GM12864 (cell line): ENCODE results near the gene PIP5K1C.

ENCODE experiments used
- DNase-seq: peaks from one replicate; pipeline ENCODE4 v3.0.0-alpha.2; 2011; ENCODE audit warnings: low read depth
- H3K4me3 ChIP-seq: 2 replicates; pipeline ENCODE4 v1.5.1; 2011; ENCODE audit warnings: mild to moderate bottlenecking, low read depth, low read length, control low read depth
- TF ChIP-seq, protein P1 (sequence below): IDR thresholded peaks from 2 replicates; pipeline ENCODE4 v1.5.1; 2011; ENCODE audit warnings: low read depth, mild to moderate bottlenecking, moderate library complexity, low read length, control low read depth, inconsistent platforms; ENCODE audit errors: missing control alignments

PIP5K1C gene

GRCh38 chr19:3694361-3695123, 5.7 kb downstream of the PIP5K1C start:
- H3K4me3 ChIP-seq: no peak overlapping the region
- TF ChIP-seq, protein P1, sequence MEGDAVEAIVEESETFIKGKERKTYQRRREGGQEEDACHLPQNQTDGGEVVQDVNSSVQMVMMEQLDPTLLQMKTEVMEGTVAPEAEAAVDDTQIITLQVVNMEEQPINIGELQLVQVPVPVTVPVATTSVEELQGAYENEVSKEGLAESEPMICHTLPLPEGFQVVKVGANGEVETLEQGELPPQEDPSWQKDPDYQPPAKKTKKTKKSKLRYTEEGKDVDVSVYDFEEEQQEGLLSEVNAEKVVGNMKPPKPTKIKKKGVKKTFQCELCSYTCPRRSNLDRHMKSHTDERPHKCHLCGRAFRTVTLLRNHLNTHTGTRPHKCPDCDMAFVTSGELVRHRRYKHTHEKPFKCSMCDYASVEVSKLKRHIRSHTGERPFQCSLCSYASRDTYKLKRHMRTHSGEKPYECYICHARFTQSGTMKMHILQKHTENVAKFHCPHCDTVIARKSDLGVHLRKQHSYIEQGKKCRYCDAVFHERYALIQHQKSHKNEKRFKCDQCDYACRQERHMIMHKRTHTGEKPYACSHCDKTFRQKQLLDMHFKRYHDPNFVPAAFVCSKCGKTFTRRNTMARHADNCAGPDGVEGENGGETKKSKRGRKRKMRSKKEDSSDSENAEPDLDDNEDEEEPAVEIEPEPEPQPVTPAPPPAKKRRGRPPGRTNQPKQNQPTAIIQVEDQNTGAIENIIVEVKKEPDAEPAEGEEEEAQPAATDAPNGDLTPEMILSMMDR: no peak
- DNase-seq: no peak

- H3K4me3 ChIP-seq: no peak overlapping the region
- TF ChIP-seq, protein P1: no peak
- DNase-seq: no peak
These were observed 7.0 kb downstream of the PIP5K1C start for GRCh38 chr19:3693025-3693925.

- DNase-seq: no peak
- TF ChIP-seq, protein P1: peak; percentile 83
These were observed 7.9 kb downstream of the PIP5K1C start for GRCh38 chr19:3692141-3693024.

DNA sequence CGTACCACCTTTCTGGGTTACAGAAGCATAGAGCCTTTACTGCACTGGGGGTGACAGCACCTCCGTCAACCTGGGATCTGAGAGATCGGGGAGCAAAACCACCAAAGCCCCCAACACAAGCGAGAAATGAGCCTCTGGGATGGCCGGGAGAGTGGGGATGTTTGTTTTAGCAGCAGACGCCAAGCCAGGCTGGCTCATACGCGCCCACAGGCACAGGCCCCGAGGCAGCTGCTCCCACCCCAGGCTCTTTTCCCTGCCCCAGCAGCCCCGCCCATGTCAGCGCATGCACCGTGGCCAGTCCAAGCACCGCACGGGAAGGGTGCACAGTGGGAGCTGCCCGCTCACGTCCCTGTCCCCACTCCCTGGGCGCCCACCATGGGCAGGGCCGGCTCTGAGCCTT, 8.5 kb downstream of the PIP5K1C start:
- no peak for DNase-seq
- TF ChIP-seq, protein P1: no peak
- no peak overlapping the region for H3K4me3 ChIP-seq

More at GRCh38 chr19:3692141-3693024, 7.9 kb downstream of the PIP5K1C start:
- H3K4me3 ChIP-seq: no peak overlapping the region

GRCh38 chr19:3691372-3691716, 8.9 kb downstream of the PIP5K1C start:
- DNase-seq: no peak
- TF ChIP-seq, protein P1: no peak
- H3K4me3 ChIP-seq: no peak overlapping the region

DNA sequence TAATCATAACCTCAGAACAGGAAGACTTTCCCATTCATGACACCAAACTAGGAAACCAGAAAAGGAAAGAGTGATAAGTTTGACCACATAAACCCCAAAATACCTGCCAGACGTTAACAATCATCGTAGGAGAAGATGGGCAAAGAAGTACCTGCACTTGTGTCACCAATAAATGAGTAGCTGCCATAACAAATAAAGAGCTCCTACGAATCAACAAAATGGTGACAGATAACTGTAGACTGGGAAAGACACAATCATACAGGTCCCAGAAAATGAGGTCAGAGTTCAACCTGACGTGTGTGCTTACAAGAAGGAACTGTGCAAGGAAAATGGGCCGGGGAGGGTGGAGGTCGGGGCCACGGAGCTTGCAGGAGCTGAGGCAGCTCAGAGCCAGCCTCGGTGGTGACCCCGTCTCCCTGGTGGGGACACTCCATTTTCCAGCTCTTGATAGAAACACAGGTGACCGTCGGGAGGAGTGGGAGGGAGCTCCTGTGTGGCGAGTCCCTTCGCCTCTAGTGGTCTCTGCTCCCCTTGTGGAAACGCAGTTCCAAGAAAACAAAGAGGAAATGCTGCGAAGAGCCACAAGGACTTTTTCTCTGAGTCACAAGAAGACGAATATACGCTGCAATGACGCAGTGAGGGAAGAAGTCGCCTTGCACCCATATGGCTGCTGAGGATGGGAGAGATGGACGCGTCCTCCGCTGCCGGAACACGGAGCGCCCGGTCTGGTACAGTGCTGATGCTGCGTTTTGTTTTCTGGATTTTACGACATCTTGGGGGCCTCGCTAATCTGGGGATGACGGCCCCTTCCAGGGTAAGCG, 9.5 kb downstream of the PIP5K1C start:
- TF ChIP-seq, protein P1: no peak
- DNase-seq: no peak

More for the DNA sequence above, 9.5 kb downstream of the PIP5K1C start:
- no peak overlapping the region for H3K4me3 ChIP-seq
